ENCODE data around the gene AMPD1. TPM values are rescaled to one million over a fixed set of nuclear protein-coding genes. Genes with fewer than 3 reads are reported as not detected.

Gene AMPD1
- total RNA-seq, 1 donor from 2014 or later: not detected

DNA sequence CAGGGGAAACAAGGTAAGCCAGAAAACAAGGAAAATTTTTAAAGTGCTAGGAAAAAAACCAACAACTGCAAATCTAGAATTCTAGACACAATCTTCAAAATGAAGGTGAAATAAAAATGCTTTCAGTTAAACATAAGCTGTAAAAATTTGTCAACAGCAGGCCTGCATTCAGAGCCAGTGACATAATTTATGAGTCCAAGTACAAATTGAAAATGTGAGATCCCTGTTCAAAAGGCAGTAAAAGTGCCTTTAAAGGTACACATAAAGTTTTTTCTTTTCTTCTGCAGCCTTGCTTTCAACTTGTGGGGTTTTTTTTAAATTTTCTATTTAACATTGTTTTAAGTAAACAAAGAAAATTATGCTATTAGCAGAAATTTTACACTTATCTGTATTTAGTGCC is 62.9 kb downstream of the AMPD1 start:
- DNase-seq: no peak

DNA sequence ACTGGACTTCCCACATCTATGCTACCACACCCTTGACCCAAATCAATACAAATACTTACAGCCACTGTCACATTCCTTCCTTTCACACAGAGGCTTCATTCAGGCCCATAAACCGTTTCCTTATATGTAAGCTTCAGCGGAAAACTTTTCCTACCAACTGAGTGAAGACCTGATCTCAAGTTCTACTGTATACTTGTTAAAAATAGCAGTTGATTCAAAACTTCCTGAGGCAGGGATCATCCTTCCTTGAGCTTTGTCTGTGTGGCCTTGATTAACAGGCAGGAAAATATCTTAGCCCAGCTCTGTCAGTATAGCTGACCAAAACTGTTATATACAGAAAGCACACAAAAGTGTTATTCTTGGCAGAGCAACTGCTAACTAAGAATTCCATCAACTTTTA is 68.2 kb downstream of the AMPD1 start:
- no peak for DNase-seq

DNA sequence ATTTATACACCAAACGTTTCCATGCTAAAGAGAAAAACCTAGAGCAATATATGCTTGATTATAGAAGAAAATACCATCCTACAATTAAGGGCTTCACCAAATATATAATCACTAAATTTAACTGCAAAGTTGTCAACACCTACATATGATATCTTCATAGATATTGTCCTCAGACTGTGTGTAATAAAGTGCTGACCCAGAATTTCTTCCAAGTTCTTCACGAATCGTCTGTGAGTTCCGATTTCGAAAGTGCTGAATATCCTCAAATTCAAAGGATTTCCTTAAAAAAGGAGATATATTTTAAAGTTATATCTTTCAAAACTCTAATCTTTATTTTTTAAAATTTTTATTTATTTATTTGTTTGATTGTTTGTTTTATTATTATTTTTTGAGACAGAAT is 72.0 kb downstream of the AMPD1 start:
- DNase-seq: no peak

Small RNAs within 50 kb of the gene (small RNA-seq; reads per million reads assigned to genes)
- gene RN7SL432P: not detected
- 0.17 reads per million for gene RNY1P13

Other genes starting within 250 kb of the AMPD1 start
- 85.6 TPM for gene TRIM33, start 184.3 kb downstream of the AMPD1 start, total RNA-seq
- 48.4 TPM for gene BCAS2, start 113.9 kb downstream of the AMPD1 start, total RNA-seq
- 1.6 TPM for gene DENND2C, start 25.5 kb downstream of the AMPD1 start, total RNA-seq
- gene NRAS, start 21.2 kb upstream of the AMPD1 start, total RNA-seq: 68.0 TPM
- gene CSDE1, start 62.4 kb upstream of the AMPD1 start, total RNA-seq: 794 TPM
- gene SIKE1, start 85.1 kb upstream of the AMPD1 start, total RNA-seq: 93.9 TPM
- not detected for gene SYCP1, start 159.3 kb upstream of the AMPD1 start, total RNA-seq